Retina (tissue), 1 donor: Measurements from ENCODE around the gene AMBP.
"Not testable (repeated sequence)": the region's sequence is repeated elsewhere in the genome, so short reads cannot be mapped to it uniquely, and the experiment has no call there.

Experiments used
- DNase-seq: peaks from one replicate; pipeline ENCODE4 v3.0.0-alpha.2; 2016

The AMBP gene

GRCh38 chr9:114090798-114091197, 12.7 kb upstream of the AMBP start:
- DNase-seq = no peak

DNA sequence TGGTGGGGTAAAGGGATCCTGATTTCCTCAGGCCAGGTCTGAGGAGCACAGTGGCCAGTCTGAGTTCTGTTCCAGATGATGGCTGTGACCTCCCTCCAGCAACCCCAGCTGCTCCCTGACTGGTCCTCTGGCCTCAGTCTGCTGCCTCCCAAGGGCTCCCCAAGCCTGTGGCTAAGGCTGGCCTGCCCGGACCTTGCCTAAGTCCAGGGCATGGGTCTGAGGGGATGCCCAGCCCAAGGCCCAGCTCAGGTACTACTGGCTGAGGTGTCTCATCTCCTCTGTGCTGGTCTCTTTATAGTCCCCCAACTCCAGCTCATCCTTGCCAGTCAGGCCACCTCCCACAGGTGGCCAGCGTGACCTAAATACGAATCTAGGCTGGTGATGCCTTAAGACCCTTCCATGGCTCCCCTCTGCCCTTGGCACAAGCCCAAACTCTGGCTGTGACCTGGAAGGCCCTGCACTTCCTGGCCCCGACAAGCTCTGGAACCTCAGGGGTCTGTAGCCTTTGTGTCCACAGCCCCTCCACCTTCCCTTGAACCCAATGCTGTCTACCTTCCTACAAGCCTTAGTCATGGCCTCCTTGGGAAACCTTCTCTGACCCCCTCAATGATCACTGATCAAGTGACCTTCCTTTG, 11.2 kb upstream of the AMBP start:
- DNase-seq = no peak

GRCh38 chr9:114088571-114089170, 10.6 kb upstream of the AMBP start:
- no peak for DNase-seq

DNA sequence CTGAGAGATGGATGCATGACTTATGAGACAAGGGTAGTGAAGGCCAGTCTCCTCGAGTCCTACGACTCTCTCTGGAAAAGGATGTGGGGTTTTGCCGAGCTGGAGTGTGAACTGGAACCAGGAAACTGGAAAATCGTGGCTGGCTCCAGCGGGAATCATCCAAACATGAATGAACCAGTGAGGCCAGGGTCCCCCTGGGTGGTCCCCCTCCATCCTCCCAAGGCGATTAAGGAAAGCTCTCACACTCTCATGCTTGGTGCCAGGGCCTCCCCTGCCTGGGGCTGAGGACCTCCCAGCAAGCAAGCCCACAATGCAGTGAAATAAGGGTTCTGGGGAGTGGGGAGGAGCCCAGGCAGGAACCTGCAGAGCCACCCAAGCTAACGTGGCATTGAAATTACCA, 9.6 kb upstream of the AMBP start:
- no peak for DNase-seq

- DNase-seq = no peak
These were observed 8.5 kb upstream of the AMBP start for GRCh38 chr9:114086607-114087006.

DNA sequence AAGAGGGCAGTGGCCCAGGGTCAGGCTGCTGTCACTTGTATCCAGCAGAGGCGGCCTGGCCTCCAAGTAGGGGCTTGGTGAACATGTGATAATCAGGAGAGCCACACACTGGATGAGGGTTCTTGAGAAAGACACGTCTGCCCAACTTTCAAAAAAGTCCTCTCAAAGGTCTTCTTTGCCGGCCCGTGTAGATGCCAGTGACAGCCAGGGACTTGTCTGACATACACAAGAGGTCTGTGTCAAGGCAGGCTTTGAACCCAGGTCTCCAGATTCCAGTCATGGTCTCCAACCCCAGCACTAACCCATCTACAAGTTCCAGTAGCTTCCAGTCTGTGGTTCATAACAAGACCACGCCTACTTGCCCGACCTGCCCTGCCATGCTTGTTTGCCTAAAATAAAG, 7.9 kb upstream of the AMBP start:
- no peak for DNase-seq

- DNase-seq = no peak
These were observed 7.3 kb upstream of the AMBP start for GRCh38 chr9:114085387-114085789.

DNA sequence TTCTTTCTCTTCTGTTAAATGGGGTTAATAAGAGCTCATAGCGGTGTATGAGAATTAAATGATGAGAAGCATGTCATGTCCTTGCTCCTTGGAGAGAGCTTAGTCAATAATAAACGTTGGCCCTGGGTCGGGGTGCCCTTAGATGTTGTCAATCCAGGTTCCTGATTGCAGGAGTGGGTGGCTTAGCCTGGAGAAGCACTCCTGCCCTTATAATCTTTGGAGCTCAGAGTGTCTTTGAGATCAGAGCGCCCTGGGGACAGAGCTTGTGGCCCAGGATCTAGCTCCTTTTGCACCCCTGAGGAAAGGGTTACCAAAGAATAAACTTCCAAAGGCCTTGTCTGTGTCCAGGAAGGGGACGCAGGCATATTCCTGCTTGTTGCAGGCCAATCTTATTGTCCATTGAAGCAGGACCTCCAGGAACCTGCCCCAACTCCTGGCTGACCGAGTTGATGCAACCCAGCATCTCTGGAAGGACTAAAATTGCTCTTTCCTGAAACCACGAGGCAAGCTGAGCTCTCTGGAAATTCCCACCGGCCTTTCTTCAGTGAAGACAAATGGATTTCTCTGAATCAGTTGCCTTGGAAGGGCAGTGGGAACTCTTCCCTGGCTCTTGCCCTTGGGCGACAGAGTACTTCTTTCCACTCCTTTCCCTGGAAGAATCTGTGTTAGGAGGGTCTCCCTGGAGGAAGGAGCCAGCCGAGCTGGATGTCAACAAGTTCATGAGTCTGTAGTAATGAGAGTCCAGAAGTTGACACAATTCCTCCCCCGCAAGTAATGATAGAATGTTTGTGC, 6.4 kb upstream of the AMBP start:
- no peak for DNase-seq

- DNase-seq = no peak
These were observed 5.6 kb upstream of the AMBP start for GRCh38 chr9:114083666-114084065.

DNA sequence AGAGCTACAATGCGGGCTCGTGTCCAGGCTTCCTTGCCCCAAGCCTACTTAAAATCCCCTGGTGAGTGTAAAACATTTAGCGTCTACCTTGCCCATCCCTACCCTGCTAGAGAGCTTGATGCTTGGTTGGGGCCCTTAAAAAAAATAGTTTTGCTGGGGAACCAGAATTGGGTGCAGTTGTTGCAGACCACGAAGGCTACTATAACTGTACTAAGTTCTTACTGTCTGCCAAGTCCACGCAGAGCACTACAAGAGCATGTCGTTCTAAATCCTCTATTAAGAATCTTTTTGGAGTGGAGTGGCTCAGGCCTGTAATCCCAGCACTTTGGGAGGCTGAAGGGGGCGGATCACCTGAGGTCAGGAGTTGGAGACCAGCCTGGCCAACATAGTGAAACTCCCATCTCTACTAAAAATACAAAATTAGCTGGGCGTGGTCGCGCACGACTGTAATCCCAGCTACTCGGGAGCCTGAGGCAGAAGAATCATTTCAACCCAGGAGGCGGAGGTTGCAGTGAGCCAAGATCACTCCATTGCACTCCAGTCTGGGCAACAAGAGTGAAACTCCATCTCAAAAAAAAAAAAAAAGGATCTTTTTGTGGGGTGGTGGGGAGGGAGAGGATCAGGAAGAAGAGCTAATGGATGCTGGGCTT, 4.8 kb upstream of the AMBP start:
- not testable (repeated sequence) for DNase-seq

GRCh38 chr9:114082017-114082762, 4.1 kb upstream of the AMBP start:
- peak; percentile 85 for DNase-seq

GRCh38 chr9:114081441-114082016, 3.4 kb upstream of the AMBP start:
- DNase-seq = no peak

DNA sequence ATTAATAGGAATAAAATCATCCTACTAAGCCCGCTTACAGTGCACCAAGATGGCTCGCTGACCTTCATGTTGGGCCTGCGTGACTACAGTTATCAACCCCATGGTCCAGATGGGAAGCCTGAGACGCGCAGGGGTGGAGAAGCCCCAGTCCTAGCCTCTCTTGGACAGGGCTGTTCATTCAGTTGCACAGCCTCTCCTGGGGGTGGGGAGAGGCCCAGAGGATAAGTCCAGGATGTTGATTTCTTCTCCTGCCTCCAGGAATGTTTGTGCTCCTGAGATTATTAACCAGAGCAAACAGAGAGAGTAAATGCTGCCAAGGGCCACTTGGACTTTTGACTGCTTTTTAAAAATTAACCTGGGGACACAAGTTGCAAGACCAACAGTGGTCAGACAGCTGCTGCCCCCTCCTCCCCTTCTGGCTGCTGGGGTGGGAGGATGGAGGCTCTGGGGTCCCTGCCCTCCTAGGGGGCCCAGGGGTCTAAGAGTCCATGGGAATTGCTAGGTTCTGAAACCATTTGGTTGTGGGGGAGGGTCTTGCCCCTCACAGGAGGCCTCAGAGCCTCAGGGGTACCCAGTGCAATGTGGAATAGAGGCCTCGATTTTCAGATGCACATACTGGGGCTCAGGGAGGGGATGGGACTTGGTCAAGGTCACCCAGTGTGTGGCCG, 2.8 kb upstream of the AMBP start:
- DNase-seq = no peak

- DNase-seq = no peak
These were observed 2.2 kb upstream of the AMBP start for GRCh38 chr9:114080195-114080772.

GRCh38 chr9:114078781-114079156, 669 bp upstream of the AMBP start:
- no peak for DNase-seq

DNA sequence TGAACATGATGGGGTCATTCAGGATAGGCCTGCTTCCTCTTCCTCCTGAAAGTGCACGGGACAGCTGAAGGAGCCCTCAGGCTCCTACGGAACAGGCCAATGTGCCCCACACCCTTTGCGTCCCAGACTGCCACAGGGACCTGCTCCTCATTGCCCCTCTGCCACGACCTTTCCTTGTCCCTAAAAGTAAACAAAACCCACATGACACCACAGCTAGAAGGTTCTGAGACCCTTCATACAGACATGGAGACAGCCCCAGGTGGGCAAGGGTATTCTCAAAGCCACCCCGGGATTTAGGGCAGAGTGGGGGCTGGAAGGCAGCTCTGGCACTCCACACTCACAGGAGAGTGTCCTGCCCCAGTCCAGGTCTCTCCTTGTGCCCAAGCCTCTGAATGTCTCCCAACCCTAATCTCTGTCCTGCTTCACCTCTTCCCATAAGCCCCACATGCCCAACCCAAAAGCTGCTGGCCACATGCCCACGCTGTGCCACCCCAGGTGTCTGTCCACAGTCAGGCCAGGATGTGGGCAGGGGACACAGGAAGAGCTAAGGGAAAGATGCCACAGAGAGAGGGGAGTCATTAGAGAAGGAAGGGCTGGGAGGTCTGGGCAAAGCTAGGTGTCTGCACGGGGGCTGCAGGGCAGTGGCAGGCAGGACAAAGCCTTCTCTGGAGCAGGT, 800 bp downstream of the AMBP start:
- DNase-seq = no peak

DNA sequence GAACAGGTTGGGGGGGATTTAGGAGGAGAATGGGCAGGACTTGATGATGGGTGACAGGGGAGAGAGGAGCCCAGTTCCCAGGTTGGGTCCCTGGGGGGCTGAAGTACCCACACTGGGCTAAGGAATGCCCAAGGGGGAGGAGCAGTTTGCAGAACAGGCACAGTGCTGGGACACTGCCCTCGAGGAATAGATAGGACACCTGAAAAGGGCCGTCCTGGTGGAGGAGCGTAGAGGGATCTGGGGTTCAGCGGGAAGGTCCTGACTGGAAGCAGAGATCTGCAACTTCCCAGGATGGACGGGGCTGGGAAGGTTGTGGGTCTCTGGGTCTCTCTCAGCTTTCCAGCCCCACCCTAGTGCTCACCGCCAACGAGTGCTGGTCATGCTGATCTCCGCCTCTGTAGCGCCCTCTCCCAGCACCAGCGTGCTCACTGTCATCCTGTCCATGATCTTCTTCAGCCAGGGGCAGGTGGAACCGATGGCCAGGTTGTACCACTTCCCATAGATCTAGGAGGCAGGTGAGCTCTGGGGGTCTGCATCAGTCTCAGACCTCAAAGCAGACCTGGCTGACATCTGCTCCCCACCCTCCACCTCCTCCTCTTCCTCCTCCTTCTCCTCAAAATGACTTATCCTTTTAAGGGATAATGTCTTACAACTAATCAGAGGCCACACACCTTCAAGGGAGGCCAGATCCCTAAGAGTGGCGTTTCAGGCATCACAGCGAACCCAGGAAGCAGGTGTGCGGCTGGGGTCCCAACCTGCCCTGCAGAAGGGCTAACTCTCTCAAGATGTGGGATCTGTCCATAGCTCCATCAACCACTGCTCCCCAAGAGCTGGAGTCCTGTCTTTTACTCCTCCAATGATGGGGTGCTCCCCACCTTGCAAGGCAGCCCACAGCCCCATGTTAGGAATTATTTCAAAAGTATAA, 1.6 kb downstream of the AMBP start:
- DNase-seq = no peak

DNA sequence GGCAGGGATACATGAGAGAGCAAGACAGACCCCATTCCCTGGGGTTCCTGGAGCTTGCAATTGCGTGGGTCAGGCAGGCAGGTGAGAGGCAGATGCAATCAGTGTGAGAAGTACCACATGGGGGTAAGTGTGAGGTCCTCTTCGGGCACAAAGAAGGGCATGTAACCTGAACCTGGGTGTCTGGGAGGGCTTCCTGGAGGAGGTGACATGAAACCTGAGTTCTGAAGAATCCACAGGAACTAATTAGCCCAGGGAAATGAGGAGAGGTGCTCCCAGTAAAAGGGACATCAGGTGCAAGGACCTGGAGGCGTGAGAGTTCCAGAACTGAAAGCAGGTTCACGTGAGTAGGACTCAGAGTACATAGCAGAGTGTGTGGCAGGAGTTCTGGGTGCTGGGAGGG, 2.5 kb downstream of the AMBP start:
- DNase-seq = no peak

DNA sequence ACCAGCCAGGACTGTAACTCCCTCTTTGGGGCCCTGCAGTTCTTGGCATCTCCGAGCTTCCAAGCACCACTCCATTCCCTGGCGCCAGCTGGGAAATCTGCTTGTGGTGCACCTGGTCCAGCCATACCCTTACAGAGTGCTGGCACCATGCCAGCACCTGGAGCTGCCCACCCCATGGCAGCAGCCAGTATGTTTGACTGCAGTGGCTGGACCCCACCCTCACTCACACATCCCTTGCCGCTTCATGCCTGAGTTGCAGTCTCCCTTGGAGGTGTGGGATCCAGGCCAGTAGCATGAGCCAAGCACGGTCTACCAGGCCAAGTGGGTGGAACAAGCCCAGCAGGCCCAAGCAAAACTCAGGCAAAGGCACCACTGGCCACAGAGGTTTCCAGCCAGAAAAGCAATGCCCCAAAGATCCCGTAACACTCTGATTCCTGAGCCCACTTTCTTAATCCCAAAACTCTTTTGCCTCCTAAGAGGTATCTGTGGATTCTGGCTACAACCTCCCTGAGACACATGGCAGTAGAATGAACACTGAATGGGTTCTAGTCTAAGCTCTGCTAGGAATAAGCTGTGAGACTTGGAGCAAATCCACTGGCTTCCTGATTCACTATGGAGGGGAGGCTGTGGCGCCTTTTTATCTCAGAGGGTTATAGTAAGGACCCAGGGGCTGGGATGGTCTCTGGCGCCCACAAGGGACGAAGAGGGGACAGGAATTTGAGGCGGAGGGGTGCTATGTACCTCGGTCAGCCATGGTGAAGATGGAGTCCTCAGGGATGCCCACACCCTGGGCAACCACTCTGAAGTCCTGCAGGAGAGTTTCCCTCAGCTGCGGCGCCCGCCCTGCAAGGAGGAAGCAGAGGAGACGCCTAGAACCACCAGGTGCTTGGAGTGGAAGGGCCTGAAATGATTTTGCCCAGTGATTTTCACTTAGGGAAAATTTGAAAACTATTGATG, 5.6 kb downstream of the AMBP start:
- DNase-seq = no peak
